Inferior parietal cortex (tissue), 1 donor: Measurements from ENCODE around the gene THSD1.

ENCODE experiments used
- DNase-seq: peaks from one replicate; pipeline ENCODE4 v3.0.0-alpha.2; 2016; ENCODE audit errors: extremely low spot score

The THSD1 gene, protein sequence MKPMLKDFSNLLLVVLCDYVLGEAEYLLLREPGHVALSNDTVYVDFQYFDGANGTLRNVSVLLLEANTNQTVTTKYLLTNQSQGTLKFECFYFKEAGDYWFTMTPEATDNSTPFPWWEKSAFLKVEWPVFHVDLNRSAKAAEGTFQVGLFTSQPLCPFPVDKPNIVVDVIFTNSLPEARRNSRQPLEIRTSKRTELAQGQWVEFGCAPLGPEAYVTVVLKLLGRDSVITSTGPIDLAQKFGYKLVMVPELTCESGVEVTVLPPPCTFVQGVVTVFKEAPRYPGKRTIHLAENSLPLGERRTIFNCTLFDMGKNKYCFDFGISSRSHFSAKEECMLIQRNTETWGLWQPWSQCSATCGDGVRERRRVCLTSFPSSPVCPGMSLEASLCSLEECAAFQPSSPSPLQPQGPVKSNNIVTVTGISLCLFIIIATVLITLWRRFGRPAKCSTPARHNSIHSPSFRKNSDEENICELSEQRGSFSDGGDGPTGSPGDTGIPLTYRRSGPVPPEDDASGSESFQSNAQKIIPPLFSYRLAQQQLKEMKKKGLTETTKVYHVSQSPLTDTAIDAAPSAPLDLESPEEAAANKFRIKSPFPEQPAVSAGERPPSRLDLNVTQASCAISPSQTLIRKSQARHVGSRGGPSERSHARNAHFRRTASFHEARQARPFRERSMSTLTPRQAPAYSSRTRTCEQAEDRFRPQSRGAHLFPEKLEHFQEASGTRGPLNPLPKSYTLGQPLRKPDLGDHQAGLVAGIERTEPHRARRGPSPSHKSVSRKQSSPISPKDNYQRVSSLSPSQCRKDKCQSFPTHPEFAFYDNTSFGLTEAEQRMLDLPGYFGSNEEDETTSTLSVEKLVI

DNA sequence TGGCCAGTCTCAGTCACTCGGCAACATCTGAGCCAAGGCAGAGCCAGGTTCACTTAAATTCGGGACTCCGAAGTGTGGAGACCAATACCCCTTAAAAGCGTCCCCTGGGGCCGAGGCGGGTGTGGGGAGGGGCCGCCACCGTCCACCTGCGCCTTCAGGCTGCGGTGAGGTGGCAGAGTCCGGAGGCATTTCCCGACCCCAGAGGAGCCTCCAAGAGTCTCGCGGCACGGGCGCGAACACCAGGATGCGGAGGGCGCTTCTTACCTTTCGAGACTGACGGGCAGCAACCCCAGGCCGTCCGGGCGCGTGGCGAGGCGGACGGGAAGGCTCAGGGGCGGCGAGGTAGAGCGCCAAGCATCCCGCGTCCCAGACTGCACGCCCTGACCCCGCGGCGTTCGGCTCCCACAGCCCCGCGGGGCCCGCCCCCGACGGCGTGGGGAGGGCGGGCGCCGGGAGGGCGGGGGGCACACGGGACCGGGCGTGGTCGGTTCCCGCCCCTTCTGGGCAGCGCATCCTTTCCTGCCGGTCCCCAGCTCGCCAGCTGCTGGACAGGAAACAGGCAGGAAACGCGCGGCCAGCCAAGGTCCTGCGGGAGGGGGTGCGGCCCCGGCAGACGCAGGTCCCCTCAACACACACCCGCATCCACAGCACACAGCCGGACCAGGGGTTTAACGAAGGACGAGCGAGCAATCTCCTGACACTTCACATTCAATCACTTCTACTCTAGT lies at the start of gene THSD1:
Gene THSD1, minus strand, starts transcription at position 406 of the 728 bp plus-strand sequence. CDS start 3,572 bp downstream, outside the sequence.
- DNase-seq = no peak

- DNase-seq = no peak
These were observed 49.7 kb upstream of the THSD1 start for GRCh38 chr13:52455677-52456041.

DNA sequence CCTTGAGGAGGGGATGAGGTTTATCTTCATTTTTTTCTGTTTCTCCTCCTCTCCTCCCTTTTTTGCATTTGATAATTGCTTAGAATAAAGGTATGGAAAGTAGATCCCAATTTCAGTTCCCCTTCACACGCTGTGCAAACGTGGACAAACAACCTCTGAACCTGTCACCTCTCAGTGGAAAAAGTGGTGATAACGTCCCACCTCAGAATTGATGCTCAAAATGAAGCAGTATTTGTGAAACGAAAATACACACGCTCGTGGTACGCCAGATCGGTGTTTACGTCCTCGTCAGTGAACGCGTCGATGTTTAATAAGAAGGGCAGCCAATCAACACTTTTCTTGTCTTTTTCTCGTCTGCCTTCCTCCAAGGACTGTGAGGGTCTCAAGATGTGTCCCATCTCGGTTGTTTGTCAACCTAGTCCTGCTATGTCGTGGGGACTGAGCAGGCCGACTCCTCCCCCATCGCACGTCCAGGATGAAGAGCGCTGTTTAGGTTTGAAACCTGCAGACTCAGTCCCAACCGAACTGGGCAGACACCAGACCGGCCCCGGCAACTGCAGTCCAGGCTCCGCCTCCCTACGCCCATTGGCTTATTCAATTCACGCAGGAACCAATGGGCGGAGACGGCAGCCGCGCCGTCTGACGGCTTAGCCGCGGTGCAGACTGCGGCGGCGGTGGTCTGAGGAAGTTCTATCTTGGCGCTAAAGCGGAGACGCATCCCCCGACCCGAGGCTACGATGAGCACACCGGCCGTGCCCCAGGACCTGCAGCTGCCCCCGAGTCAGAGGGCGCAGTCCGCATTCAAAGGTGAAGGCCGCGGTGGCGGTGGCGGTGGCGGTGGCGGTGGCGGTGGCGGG lies 49.1 kb upstream of the THSD1 start, which contains the start of gene CKAP2:
Gene CKAP2, plus strand, starts transcription at position 659 of the 857 bp plus-strand sequence. Its CDS starts 79 bp downstream, at position 738.
- DNase-seq = peak; percentile 91

DNA sequence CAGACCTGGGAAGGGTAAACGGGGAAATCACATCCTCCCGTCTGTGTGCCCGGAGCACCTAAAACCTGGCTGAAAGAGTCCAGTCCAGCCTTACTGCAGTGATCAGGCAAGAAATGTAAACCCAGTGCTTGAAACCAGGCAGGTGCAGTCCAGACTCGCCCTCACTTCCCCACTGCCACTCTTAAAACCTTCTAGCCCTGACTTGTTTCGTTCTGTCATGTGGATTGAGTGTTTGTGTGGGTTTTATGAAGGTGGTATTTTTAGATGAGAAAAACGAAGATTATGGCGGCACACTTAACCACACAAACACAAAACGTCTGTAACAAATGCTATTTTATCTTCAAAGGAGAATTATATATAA lies 48.5 kb upstream of the THSD1 start:
- DNase-seq = peak; percentile 15

- peak; percentile 14 for DNase-seq
These were observed 46.5 kb upstream of the THSD1 start for GRCh38 chr13:52452470-52452869.

DNA sequence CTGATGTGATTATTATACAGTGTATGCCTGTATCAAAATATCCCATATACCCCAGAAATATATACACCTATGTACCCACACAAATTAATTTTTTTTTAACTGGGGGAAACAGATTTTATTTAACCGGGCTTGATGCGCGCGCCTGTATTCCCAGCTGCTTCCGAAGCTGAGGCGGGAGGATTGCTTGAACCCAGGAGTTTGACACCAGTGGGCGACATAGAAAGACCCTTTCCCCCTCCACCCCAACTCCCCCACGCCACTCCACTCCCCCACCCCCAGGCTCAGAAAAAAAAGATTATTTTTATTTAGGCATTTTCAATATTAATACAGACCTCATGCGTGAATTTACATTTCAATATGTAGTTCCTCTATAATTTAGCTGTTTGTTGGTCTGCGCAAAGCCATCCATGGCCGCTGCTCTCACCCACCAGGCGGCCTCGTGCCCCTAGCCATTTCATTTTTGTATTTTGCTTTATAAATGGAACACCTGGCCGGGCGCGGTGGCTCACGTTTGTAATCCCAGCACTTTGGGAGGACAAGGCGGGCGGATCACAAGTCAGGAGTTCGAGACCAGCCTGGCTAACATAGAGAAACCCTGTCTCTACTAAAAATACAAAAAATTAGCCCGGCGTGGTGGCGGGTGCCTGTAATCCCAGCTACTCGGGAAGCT lies 45.3 kb upstream of the THSD1 start:
- DNase-seq = no peak

GRCh38 chr13:52450793-52451116 lies 44.8 kb upstream of the THSD1 start:
- no peak for DNase-seq

GRCh38 chr13:52450012-52450792 lies 44.2 kb upstream of the THSD1 start, which contains the start of gene VPS36:
TSS of gene VPS36 (minus strand) at chr13:52450634. CDS start at chr13:52450594, 40 bp downstream.
- DNase-seq = peak; percentile 95

DNA sequence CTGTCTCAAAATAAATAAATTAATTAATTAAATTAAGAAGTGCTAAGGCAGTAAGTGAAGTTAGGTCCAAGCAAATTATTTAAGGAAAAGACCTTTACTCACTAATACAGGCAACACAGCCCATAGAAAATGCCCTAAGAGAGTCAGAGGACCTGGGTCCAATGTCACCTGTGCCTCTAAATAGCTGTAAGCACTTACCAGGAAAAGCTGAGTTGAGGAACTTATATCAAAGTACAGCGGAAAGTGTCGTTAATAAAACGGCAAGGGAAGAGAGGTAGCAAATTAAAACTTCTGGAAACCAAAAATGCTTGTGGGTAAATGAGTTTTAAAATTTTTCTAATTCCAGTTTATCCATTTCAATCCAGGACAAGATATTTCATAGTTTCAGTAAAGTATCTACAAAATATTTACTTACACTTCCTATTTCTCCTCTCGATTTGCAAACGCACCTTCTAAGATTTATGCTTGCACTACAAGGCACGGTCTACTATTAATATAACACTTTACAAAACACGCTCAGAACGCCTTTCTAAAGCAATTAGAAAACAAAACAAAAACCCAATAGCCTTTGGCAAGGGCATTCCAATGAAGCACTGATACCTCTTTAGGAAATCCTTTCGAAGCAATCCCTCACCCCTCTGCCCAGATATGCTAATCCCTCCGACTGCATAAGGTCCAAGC lies 43.5 kb upstream of the THSD1 start:
- peak; percentile 43 for DNase-seq

GRCh38 chr13:52447815-52448552 lies 42.0 kb upstream of the THSD1 start:
- no peak for DNase-seq

- no peak for DNase-seq
These were observed 41.4 kb upstream of the THSD1 start for GRCh38 chr13:52447354-52447753.

GRCh38 chr13:52446265-52446664 lies 40.3 kb upstream of the THSD1 start:
- no peak for DNase-seq

DNA sequence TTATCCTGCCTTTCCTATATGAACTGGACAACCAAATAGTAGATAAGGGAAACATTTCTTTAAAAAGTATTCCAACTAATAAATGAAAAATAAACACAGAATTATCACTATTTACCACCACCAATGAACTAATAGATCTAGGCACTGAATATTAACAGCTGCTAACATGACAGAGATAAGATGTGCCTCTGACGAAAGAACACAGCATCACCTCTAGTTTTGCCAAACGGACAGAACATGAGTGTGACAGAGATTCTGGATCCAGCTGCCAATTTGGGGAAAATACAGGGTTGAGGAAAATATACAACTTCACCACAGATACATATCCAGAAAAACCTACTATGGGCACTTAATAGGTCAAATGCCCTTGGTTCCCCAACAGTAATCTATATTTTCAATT lies 26.5 kb upstream of the THSD1 start:
- DNase-seq = no peak

GRCh38 chr13:52428295-52428694 lies 22.3 kb upstream of the THSD1 start:
- DNase-seq = no peak

DNA sequence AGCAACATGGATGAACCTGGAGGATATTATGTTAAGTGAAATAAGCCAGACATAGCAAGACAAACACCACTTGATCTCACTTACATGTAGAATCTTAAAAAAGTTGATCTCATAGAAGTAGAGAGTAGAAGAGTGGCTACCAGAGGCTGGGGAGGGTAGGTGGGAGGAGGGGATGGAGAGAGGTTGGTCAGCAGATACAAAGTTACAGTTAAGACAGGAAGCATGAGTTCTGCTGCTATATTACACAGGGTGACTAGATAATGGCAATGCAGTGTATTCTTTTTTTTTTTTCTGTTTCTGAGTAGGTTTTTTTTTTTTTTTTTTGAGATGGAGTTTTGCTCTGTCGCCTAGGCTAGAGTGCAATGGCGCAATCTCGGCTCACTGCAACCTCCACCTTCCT lies 15.2 kb upstream of the THSD1 start:
- DNase-seq = no peak

GRCh38 chr13:52419080-52419479 lies 13.1 kb upstream of the THSD1 start:
- DNase-seq = no peak

- DNase-seq = no peak
These were observed 9.0 kb upstream of the THSD1 start for GRCh38 chr13:52414963-52415362.

GRCh38 chr13:52414051-52414450 lies 8.1 kb upstream of the THSD1 start:
- no peak for DNase-seq

DNA sequence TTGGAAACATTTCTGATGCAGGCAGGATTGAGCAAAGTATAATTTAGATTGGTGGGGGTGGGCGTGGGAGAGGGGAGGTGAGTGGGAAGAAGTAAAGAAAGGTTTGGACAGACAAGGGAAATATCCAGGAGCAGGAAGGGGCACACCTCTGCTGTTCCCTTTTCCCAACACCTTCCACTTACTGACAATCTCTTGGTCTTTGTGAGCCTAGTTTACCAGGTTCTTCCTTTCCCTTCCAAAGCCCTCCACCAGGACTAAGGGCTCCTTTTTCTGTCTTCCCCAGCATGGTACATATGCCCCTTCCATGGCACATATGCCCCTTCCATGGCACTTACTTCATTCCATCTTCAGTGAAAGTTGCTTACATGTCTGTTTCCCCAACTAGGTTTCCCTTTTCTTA lies 6.2 kb upstream of the THSD1 start:
- no peak for DNase-seq
